ENCODE measurements around the gene SAMD11.

- no peak for TF ChIP-seq TBX2 (CRISPR knock-in tag; IDR thresholded peaks at IDR 0.05; ENCODE audit: borderline replicate concordance)
- TF ChIP-seq JUN (CRISPR knock-in tag; IDR thresholded peaks at IDR 0.05), result no peak
- TF ChIP-seq, protein P1, sequence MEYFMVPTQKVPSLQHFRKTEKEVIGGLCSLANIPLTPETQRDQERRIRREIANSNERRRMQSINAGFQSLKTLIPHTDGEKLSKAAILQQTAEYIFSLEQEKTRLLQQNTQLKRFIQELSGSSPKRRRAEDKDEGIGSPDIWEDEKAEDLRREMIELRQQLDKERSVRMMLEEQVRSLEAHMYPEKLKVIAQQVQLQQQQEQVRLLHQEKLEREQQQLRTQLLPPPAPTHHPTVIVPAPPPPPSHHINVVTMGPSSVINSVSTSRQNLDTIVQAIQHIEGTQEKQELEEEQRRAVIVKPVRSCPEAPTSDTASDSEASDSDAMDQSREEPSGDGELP (IDR thresholded peaks at IDR 0.05; ENCODE audit: borderline replicate concordance, low read depth), result no peak
- TF ChIP-seq RFX5 (IDR thresholded peaks at IDR 0.05; ENCODE audit: low read depth, low read length), result no peak
- TF ChIP-seq RAD21 (CRISPR knock-in tag; IDR thresholded peaks at IDR 0.05), result no peak
- TF ChIP-seq SP1 (IDR thresholded peaks at IDR 0.05), result no peak
- TF ChIP-seq SP1 (CRISPR knock-in tag; IDR thresholded peaks at IDR 0.05), result no peak
- TF ChIP-seq ARHGAP35 (CRISPR knock-in tag; IDR thresholded peaks at IDR 0.05; ENCODE audit: borderline replicate concordance), result no peak
- TF ChIP-seq, protein P2, sequence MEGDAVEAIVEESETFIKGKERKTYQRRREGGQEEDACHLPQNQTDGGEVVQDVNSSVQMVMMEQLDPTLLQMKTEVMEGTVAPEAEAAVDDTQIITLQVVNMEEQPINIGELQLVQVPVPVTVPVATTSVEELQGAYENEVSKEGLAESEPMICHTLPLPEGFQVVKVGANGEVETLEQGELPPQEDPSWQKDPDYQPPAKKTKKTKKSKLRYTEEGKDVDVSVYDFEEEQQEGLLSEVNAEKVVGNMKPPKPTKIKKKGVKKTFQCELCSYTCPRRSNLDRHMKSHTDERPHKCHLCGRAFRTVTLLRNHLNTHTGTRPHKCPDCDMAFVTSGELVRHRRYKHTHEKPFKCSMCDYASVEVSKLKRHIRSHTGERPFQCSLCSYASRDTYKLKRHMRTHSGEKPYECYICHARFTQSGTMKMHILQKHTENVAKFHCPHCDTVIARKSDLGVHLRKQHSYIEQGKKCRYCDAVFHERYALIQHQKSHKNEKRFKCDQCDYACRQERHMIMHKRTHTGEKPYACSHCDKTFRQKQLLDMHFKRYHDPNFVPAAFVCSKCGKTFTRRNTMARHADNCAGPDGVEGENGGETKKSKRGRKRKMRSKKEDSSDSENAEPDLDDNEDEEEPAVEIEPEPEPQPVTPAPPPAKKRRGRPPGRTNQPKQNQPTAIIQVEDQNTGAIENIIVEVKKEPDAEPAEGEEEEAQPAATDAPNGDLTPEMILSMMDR (CRISPR knock-in tag; IDR thresholded peaks at IDR 0.05), result no peak
- no peak for TF ChIP-seq TERF1 (CRISPR knock-in tag; IDR thresholded peaks at IDR 0.05)
- no peak for TF ChIP-seq PAX8 (CRISPR knock-in tag; IDR thresholded peaks at IDR 0.05; ENCODE audit: borderline replicate concordance)
- TF ChIP-seq ZBTB10 (CRISPR knock-in tag; IDR thresholded peaks at IDR 0.05; ENCODE audit: borderline replicate concordance), result no peak
- TF ChIP-seq SUZ12 (IDR thresholded peaks at IDR 0.05; ENCODE audit: low read depth, low read length), result no peak
These were observed 26.5 kb upstream of the SAMD11 start for GRCh38 chr1:897226-897625.

All from HepG2 (cell line).